Measurements from ENCODE around the gene UMAD1.

Gene UMAD1

GRCh38 chr7:7761340-7761973 lies 120.9 kb downstream of the UMAD1 start:
- Histone ChIP-seq H3K9me3 (ENCODE audit: insufficient read depth, low read depth, low read length) (no peaks in the 10 kb centered on the region), H3F3A (ENCODE audit: low read depth) (no peaks in the 10 kb centered on the region), H2AFZ (ENCODE audit: low read length) (peak overlapping the region; percentile 83; the same call in 1 of the 2 replicates), H3K4me3 (ENCODE audit: low read length, poor library complexity, severe bottlenecking) (peak overlapping the region; percentile 75), H3K27me3 (ENCODE audit: insufficient read depth, low read length, poor library complexity, severe bottlenecking) (no peaks in the 10 kb centered on the region), H3K79me2 (ENCODE audit: insufficient read depth, low read length) (no peaks in the 10 kb centered on the region), H3K4me2 (ENCODE audit: low read depth, low read length, poor library complexity, severe bottlenecking) (peak overlapping the region; percentile 86), H3K36me3 (ENCODE audit: insufficient read depth, low read length) (no peaks in the 10 kb centered on the region), H3K4me1 (ENCODE audit: insufficient read depth, low read length, poor library complexity, severe bottlenecking) (peaks cover 42% of the 10 kb centered on the region), H3K9ac (ENCODE audit: low read depth, low read length, poor library complexity, severe bottlenecking) (peak overlapping the region; percentile 69), H4K20me1 (ENCODE audit: insufficient read depth, low read length, poor library complexity, severe bottlenecking) (no peaks in the 10 kb centered on the region), H3K9me2 (replicated peaks; ENCODE audit: low read depth, low read length) (no peaks in the 10 kb centered on the region)
- TF ChIP-seq EZH2phosphoT487 (IDR thresholded peaks at IDR 0.05; ENCODE audit: borderline replicate concordance): no peak
- TF ChIP-seq, protein P1, sequence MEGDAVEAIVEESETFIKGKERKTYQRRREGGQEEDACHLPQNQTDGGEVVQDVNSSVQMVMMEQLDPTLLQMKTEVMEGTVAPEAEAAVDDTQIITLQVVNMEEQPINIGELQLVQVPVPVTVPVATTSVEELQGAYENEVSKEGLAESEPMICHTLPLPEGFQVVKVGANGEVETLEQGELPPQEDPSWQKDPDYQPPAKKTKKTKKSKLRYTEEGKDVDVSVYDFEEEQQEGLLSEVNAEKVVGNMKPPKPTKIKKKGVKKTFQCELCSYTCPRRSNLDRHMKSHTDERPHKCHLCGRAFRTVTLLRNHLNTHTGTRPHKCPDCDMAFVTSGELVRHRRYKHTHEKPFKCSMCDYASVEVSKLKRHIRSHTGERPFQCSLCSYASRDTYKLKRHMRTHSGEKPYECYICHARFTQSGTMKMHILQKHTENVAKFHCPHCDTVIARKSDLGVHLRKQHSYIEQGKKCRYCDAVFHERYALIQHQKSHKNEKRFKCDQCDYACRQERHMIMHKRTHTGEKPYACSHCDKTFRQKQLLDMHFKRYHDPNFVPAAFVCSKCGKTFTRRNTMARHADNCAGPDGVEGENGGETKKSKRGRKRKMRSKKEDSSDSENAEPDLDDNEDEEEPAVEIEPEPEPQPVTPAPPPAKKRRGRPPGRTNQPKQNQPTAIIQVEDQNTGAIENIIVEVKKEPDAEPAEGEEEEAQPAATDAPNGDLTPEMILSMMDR (conservative IDR thresholded peaks at IDR 0.05; ENCODE audit: low read length): peak; percentile 62

GRCh38 chr7:7761974-7762779 lies 121.6 kb downstream of the UMAD1 start:
- Histone ChIP-seq H3K9ac (ENCODE audit: low read depth, low read length, poor library complexity, severe bottlenecking) (peak overlapping the region; percentile 69), H3F3A (ENCODE audit: low read depth) (no peaks in the 10 kb centered on the region), H3K4me2 (ENCODE audit: low read depth, low read length, poor library complexity, severe bottlenecking) (peak overlapping the region; percentile 86), H3K4me3 (ENCODE audit: low read length, poor library complexity, severe bottlenecking) (peak overlapping the region; percentile 75), H3K27me3 (ENCODE audit: insufficient read depth, low read length, poor library complexity, severe bottlenecking) (no peaks in the 10 kb centered on the region), H3K9me2 (replicated peaks; ENCODE audit: low read depth, low read length) (no peaks in the 10 kb centered on the region), H2AFZ (ENCODE audit: low read length) (peak overlapping the region; percentile 83), H3K4me1 (ENCODE audit: insufficient read depth, low read length, poor library complexity, severe bottlenecking) (peaks cover 42% of the 10 kb centered on the region), H4K20me1 (ENCODE audit: insufficient read depth, low read length, poor library complexity, severe bottlenecking) (no peaks in the 10 kb centered on the region), H3K9me3 (ENCODE audit: insufficient read depth, low read depth, low read length) (no peaks in the 10 kb centered on the region), H3K79me2 (ENCODE audit: insufficient read depth, low read length) (no peaks in the 10 kb centered on the region), H3K36me3 (ENCODE audit: insufficient read depth, low read length) (no peaks in the 10 kb centered on the region)
- TF ChIP-seq EZH2phosphoT487 (IDR thresholded peaks at IDR 0.05; ENCODE audit: borderline replicate concordance): no peak
- TF ChIP-seq, protein P1 (conservative IDR thresholded peaks at IDR 0.05; ENCODE audit: low read length): no peak

- H3K9me3 ChIP-seq (ENCODE audit: insufficient read depth, low read depth, low read length): no peaks in the 10 kb centered on the region
- peak overlapping the region; percentile 30 for H3K4me2 ChIP-seq (ENCODE audit: low read depth, low read length, poor library complexity, severe bottlenecking)
- no peaks in the 10 kb centered on the region for H4K20me1 ChIP-seq (ENCODE audit: insufficient read depth, low read length, poor library complexity, severe bottlenecking)
- no peaks in the 10 kb centered on the region for H3K27me3 ChIP-seq (ENCODE audit: insufficient read depth, low read length, poor library complexity, severe bottlenecking)
- H3K9me2 ChIP-seq (replicated peaks; ENCODE audit: low read depth, low read length): no peaks in the 10 kb centered on the region
- H3K36me3 ChIP-seq (ENCODE audit: insufficient read depth, low read length): no peaks in the 10 kb centered on the region
- no peaks in the 10 kb centered on the region for H3F3A ChIP-seq (ENCODE audit: low read depth)
- TF ChIP-seq EZH2phosphoT487 (IDR thresholded peaks at IDR 0.05; ENCODE audit: borderline replicate concordance): no peak
- TF ChIP-seq, protein P1 (conservative IDR thresholded peaks at IDR 0.05; ENCODE audit: low read length): peak; percentile 76
- H3K4me1 ChIP-seq (ENCODE audit: insufficient read depth, low read length, poor library complexity, severe bottlenecking): peaks cover 42% of the 10 kb centered on the region
- H3K9ac ChIP-seq (ENCODE audit: low read depth, low read length, poor library complexity, severe bottlenecking): peak overlapping the region; percentile 16
- H3K4me3 ChIP-seq (ENCODE audit: low read length, poor library complexity, severe bottlenecking): no peak overlapping the region
- H2AFZ ChIP-seq (ENCODE audit: low read length): peak overlapping the region; percentile 25; the same call in 1 of the 2 replicates
- H3K79me2 ChIP-seq (ENCODE audit: insufficient read depth, low read length): no peaks in the 10 kb centered on the region
Observed at GRCh38 chr7:7764520-7765396, 124.2 kb downstream of the UMAD1 start.
